ENCODE data around the gene PRKN.

The PRKN gene

DNA sequence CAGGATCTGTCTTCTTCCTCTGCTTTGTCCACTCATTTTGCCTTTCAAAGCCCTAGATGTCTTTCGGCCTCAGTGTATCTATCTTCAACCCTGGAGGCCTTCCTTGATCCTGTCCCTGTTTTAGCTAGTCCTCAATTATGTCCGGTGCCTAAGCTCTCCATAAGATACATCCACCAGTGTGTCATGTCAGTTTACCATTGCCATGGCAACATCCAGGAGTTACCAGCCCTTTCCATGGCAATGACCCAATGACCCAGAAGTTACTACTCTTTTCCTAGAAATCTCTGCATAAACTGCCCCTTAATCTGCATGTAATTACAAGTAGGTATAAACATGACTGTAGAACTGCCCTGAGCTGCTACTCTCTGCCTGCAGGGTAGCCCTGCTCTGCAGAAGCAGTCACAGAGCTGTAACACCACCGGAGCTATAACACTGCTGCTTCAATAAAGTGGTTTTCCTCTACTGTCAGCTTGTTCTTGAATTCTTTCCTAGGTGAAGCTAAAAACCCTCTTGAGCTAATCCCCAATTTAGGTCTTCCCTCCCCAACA, 741.6 kb downstream of the PRKN start:
- no peak for DNase-seq (ENCODE audit: low read depth)
- TF ChIP-seq, protein P1, sequence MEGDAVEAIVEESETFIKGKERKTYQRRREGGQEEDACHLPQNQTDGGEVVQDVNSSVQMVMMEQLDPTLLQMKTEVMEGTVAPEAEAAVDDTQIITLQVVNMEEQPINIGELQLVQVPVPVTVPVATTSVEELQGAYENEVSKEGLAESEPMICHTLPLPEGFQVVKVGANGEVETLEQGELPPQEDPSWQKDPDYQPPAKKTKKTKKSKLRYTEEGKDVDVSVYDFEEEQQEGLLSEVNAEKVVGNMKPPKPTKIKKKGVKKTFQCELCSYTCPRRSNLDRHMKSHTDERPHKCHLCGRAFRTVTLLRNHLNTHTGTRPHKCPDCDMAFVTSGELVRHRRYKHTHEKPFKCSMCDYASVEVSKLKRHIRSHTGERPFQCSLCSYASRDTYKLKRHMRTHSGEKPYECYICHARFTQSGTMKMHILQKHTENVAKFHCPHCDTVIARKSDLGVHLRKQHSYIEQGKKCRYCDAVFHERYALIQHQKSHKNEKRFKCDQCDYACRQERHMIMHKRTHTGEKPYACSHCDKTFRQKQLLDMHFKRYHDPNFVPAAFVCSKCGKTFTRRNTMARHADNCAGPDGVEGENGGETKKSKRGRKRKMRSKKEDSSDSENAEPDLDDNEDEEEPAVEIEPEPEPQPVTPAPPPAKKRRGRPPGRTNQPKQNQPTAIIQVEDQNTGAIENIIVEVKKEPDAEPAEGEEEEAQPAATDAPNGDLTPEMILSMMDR (IDR thresholded peaks at IDR 0.05; ENCODE audit: low read length, missing control alignments): no peak
- H3K4me3 ChIP-seq (replicated peaks; ENCODE audit: low read depth, low read length): no peak overlapping the region

DNA sequence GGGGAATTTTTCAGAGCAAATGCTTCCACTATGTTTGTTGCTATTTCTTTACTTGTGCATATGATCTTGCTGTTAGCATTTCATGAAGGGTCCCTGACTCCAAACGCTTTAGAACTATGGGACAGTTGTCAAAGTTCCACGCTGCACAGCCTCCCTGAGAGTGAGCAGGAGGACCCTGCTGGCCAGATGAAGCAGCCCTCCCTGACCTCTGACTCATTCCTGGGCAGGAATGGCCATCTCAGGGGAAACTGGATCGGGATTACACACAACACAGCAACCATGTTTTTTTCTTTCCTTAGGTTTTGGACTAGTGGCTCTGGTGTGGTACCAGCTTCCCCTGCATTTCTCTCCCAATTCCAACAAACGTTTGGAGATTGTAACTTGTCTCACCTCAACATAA, 742.9 kb downstream of the PRKN start:
- no peak for DNase-seq (ENCODE audit: low read depth)
- TF ChIP-seq, protein P1 (IDR thresholded peaks at IDR 0.05; ENCODE audit: low read length, missing control alignments): no peak
- no peak overlapping the region for H3K4me3 ChIP-seq (replicated peaks; ENCODE audit: low read depth, low read length)

DNA sequence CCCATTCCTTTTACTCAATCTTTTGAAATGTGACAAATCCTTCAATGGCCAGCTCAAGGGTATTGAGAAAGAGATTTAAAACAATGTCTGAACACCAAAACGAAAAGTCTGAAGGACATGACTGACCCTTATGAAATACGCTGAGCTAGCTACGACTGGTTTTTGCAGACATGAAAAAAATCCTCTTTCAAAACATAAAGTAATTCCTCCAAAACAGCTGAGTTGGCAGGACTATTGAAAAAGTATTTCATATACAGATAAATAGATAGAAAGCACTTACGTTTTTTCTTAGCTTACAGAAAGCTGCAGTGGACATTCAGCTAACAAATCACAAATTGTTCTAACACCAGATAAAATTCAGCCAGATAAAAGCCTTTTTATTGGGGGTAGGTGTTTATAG, 751.0 kb downstream of the PRKN start:
- H3K4me3 ChIP-seq (replicated peaks; ENCODE audit: low read depth, low read length): no peak overlapping the region
- TF ChIP-seq, protein P1 (IDR thresholded peaks at IDR 0.05; ENCODE audit: low read length, missing control alignments): no peak

DNA sequence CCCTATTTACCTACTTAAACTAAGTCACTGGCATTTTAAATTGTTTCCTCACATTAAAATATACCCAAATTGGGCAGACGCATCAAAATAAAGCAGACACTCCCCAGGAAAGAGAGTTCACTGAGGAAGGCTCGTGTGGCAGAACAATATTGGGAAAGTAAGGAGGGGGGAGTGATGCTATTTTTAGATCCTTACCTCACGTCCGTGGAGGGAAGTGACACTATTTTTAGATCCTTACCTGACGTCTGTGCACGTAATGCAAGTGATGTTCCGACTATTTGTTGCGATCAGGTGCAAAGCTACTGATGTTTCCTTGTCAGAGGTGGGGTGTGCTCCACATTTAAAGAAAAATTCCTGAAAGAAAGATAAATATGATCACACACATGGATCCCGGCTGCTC, 754.5 kb downstream of the PRKN start:
- DNase-seq (ENCODE audit: low read depth): no peak
- no peak overlapping the region for H3K4me3 ChIP-seq (replicated peaks; ENCODE audit: low read depth, low read length)
- TF ChIP-seq, protein P1 (IDR thresholded peaks at IDR 0.05; ENCODE audit: low read length, missing control alignments): no peak

More for the DNA sequence above, 751.0 kb downstream of the PRKN start:
- no peak for DNase-seq (ENCODE audit: low read depth)

DNA sequence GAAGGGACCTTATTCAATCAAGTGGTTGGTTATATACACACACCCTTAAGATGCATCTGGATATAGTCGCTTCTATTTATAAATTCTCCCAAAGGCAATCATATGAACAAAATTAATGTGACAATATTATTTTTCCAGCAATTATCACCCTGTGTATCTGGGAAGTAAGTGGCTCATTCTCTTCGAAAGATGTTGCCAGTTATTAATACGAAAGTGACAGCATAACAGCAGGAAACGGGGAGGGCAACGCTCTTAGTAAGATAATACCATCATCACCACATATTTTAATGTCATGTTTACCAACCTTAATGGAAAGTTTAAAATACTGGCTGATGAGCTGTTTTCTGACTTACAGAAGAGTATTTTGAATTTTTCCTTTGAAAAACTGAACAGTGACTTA, 756.5 kb downstream of the PRKN start:
- no peak overlapping the region for H3K4me3 ChIP-seq (replicated peaks; ENCODE audit: low read depth, low read length)
- DNase-seq (ENCODE audit: low read depth): no peak
- TF ChIP-seq, protein P1 (IDR thresholded peaks at IDR 0.05; ENCODE audit: low read length, missing control alignments): no peak

DNA sequence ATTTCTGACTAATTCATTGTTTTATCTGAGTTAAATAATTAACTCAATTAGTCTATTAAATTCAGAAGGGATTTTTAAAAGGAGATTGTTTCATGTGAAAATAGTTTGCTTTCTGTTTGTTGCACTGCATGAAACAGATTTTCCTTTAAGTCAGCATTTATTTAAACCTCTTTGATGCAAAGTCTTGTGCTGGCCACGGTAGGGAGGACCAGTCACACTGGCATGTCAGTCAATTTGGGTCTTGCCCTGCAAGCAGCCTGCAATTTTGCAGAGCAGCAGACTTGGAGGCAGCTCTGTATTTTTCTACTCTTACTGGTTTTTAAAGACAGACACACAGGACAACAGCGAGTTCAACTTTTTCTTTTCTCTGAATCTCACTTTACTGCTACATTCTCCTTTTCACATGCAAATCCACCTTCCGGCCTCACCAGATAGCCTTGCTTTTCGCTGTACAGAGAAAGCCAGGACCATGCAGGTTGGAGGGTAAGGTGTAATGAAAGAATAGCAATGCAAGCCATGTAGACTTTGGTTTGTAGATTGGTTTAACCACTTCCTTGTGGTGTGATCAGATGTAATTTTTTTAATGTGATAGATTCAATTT, 763.8 kb downstream of the PRKN start:
- H3K4me3 ChIP-seq (replicated peaks; ENCODE audit: low read depth, low read length): no peak overlapping the region
- TF ChIP-seq, protein P1 (IDR thresholded peaks at IDR 0.05; ENCODE audit: low read length, missing control alignments): no peak
- DNase-seq (ENCODE audit: low read depth): no peak

DNA sequence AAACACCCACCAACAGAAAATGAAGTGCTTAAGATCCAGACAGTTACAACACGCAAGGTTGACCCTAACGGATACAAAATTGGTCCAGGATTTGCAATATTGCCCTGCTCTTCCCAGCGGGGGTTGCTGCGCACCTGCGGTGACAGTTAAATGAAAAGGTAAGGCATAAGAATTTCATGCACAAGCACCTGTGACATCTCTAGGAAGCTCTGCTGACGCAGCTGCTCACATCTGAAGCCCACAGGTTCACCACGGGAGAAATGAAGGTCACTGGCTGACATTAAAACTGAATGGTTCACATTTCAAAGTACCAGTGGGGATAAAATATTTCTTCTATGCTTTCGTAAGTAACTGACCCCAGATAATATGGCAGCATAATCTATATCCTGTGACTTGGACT, 764.4 kb downstream of the PRKN start:
- TF ChIP-seq, protein P1 (IDR thresholded peaks at IDR 0.05; ENCODE audit: low read length, missing control alignments): no peak
- H3K4me3 ChIP-seq (replicated peaks; ENCODE audit: low read depth, low read length): no peak overlapping the region
- no peak for DNase-seq (ENCODE audit: low read depth)
